Panc1 (cell line): Measurements from ENCODE around the gene FOXA3.

Experiments
- CTCF ChIP-seq: fragments of 450-650 bp; IDR thresholded peaks from 2 replicates; pipeline ENCODE4 v1.5.1; 2017; ENCODE audit warnings: mild to moderate bottlenecking
- POLR2AphosphoS5 ChIP-seq: IDR thresholded peaks from 2 replicates; pipeline ENCODE4 v1.6.1; 2012; ENCODE audit warnings: mild to moderate bottlenecking, low read depth, low read length, moderate library complexity

DNA sequence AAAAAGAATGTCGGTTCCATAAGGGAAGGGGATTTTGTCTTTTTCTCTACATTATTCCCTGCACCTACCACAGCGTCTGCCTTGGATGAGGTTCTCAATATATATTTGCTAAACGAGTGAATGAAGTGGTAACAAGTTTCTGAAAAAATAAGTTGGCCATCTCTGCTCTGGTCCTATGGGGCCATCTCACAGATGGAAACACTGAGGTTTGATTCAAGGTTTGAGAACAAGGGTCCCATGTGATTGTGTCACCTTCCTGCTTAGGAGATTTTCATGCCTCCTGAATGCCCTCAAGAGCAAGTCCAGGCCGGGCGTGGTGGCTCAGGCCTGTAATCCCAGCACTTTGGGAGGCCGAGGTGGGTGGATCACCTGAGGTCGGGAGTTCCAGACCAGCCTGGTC is 35.1 kb downstream of the FOXA3 start:
- TF ChIP-seq CTCF, result no peak
- no peak for TF ChIP-seq POLR2AphosphoS5
